GM18499 (cell line): Measurements from ENCODE around the gene IRF9.

Experiments
- ATAC-seq: cut with Tn5 transposase; IDR thresholded peaks from one replicate; pipeline ENCODE4 v1.9.1; 2021; ENCODE audit warnings: moderate number of reproducible peaks; ENCODE audit not compliant: insufficient read depth, unreplicated experiment

IRF9 gene

GRCh38 chr14:24146453-24146977, 14.6 kb upstream of the IRF9 start, which contains the start of gene PSME2:
Gene PSME2, minus strand, starts transcription at chr14:24146610. Its CDS starts 29 bp downstream, at chr14:24146581.
- peak; percentile 47 for ATAC-seq

DNA sequence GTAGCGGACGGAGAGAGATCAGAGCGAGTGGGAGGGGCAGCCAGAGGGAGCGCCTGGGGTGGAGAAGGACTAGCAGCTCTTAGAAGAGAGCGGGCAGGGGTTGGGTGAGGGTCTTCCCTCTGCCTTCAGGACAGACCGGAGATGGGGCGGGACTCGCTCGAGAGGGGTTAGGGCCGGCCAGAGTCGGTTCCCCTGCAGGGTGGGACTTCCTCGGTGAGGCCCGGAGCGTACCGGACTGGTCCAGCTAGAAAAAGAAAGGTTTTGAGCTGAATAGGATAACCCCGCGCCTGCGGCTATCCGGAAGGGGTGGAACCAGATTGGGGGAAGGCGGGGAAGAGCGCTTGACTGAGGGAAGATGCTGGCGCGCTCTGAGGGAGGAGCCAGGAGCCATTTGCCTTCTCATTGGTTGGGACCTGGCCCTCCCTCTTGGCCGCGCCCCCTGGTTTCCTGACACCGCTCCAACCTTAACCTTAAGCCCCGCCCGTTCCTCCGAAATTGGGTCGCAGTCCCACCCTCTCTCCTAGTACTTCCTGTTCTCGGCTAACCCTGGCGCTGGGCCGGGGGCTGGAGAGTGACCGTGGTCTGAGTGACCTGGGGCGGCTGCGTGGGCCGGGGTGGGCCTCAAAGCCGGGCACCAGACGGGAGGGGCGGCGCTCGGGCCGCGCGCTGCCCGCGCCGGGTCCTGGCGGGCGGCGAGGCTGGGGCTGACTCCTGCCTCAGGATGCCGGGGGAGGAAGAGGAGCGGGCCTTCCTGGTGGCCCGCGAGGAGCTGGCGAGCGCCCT, 13.9 kb upstream of the IRF9 start, which contains the start of gene RNF31:
Gene RNF31 (plus strand): TSS at position 521 of the 783 bp plus-strand sequence. CDS start 201 bp downstream, at position 722.
- ATAC-seq, result peak; percentile 70

DNA sequence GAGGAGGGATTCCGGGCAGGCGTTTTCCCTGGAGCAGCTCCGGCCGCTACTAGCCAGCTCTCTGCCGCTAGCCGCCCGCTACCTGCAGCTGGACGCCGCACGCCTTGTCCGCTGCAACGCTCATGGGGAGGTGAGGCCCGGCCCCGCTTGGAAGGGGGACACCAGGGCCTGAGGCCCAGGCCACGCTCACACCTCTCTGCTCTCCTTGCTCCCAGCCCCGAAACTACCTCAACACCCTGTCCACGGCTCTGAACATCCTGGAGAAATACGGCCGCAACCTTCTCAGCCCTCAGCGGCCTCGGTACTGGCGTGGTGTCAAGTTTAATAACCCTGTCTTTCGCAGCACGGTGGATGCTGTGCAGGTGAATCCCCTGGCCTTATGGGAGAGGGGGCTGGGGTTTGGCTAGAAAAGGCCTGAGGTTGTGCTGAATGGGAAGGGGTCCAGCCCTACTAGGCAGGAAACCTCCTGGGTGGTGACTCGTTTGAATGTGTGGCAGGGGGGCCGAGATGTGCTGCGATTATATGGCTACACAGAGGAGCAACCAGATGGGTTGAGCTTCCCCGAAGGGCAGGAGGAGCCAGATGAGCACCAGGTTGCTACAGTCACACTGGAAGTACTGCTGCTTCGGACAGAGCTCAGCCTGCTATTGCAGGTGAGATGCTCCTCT, 13.2 kb upstream of the IRF9 start:
- no peak for ATAC-seq

GRCh38 chr14:24149302-24149969, 11.6 kb upstream of the IRF9 start:
- no peak for ATAC-seq

DNA sequence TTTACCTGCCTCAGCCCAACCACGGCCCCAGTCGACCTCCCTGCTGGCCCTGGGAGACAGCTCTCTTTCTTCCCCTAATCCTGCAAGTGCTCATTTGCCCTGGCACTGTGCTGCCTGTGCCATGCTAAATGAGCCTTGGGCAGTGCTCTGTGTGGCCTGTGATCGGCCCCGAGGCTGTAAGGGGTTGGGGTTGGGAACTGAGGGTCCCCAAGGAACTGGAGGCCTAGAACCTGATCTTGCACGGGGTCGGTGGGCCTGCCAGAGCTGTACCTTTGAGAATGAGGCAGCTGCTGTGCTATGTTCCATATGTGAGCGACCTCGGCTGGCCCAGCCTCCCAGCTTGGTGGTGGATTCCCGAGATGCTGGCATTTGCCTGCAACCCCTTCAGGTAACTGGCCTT, 11.0 kb upstream of the IRF9 start:
- ATAC-seq, result no peak

- ATAC-seq, result no peak
Observed at GRCh38 chr14:24150567-24150966, 10.5 kb upstream of the IRF9 start.

GRCh38 chr14:24150993-24151392, 10.1 kb upstream of the IRF9 start:
- no peak for ATAC-seq

DNA sequence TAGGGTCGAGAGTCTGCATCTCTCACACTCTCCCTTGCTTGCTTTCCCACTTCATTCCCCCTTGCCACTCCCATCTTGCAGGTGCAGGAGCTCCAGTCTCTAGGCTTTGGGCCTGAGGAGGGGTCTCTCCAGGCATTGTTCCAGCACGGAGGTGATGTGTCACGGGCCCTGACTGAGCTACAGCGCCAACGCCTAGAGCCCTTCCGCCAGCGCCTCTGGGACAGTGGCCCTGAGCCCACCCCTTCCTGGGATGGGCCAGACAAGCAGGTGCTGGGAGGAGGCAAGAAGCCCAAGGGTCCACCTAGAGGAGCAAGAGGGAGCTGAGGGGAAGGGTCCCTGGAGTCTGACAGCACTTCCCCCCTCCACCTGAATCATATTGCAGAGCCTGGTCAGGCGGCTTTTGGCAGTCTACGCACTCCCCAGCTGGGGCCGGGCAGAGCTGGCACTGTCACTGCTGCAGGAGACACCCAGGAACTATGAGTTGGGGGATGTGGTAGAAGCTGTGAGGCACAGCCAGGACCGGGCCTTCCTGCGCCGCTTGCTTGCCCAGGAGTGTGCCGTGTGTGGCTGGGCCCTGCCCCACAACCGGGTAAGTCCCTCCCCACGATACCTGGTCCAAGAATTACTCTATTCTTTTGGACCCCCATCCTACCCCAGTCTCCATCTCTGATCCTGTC, 9.5 kb upstream of the IRF9 start:
- ATAC-seq, result no peak

GRCh38 chr14:24155100-24155499, 6.0 kb upstream of the IRF9 start:
- ATAC-seq, result no peak

- ATAC-seq, result no peak
Observed at GRCh38 chr14:24156840-24157239, 4.2 kb upstream of the IRF9 start.

- ATAC-seq, result no peak
Observed at GRCh38 chr14:24157331-24157730, 3.7 kb upstream of the IRF9 start.

- ATAC-seq, result no peak
Observed at GRCh38 chr14:24159777-24160498, 1.1 kb upstream of the IRF9 start.

GRCh38 chr14:24160499-24160849, 591 bp upstream of the IRF9 start:
- ATAC-seq, result no peak

- ATAC-seq, result no peak
Observed at GRCh38 chr14:24162093-24162492, 1.0 kb downstream of the IRF9 start.

DNA sequence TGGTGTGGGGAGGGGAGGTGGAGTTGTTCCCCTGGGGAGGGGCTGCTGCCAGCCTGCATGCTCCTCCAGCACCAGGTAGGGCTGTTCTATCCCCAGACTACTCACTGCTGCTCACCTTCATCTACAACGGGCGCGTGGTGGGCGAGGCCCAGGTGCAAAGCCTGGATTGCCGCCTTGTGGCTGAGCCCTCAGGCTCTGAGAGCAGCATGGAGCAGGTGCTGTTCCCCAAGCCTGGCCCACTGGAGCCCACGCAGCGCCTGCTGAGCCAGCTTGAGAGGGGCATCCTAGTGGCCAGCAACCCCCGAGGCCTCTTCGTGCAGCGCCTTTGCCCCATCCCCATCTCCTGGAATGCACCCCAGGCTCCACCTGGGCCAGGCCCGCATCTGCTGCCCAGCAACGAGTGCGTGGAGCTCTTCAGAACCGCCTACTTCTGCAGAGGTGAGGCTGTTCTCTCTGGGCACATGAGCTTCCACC, 3.5 kb downstream of the IRF9 start:
- no peak for ATAC-seq

DNA sequence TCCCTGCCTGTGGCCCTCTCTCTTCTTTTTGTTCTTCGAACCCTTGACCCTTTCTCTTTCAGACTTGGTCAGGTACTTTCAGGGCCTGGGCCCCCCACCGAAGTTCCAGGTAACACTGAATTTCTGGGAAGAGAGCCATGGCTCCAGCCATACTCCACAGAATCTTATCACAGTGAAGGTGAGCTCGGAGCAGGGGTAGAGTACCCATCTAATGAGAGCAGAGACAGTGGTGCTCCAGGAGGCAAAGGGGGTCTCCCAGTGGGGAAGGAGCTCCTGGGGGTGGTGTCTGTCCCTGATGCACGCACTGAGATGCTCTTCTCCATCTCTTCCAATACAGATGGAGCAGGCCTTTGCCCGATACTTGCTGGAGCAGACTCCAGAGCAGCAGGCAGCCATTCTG, 4.7 kb downstream of the IRF9 start:
- no peak for ATAC-seq

DNA sequence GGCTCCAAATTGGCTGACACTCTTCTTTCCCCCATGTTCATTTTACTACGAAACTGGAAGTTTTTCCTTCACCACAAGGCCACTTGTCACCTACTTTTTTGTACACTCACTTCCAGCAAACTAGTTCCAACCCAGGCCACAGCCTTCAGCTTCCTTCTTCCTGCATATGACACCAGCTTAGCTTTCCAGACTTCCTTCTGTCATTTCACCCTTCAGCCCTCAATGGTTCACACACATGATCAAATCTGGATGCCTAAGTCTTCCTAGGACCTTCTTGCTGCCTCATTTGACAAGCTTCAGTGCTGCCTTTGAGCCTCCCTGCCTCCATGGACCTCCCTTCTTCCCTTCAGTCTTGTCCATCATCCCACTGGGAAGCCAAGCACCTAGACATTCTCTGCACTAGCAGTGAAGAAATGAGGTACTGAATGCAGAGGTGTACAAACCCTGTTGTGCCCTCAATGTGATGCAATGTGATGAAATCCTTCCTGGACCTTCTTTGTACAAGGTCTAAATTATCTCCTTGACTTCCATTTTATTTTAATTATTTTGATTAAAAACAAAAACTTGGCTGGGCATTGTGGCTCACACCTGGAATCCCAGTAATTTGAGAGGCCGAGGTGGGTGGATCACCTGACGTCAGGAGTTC, 6.5 kb downstream of the IRF9 start:
- ATAC-seq, result no peak

DNA sequence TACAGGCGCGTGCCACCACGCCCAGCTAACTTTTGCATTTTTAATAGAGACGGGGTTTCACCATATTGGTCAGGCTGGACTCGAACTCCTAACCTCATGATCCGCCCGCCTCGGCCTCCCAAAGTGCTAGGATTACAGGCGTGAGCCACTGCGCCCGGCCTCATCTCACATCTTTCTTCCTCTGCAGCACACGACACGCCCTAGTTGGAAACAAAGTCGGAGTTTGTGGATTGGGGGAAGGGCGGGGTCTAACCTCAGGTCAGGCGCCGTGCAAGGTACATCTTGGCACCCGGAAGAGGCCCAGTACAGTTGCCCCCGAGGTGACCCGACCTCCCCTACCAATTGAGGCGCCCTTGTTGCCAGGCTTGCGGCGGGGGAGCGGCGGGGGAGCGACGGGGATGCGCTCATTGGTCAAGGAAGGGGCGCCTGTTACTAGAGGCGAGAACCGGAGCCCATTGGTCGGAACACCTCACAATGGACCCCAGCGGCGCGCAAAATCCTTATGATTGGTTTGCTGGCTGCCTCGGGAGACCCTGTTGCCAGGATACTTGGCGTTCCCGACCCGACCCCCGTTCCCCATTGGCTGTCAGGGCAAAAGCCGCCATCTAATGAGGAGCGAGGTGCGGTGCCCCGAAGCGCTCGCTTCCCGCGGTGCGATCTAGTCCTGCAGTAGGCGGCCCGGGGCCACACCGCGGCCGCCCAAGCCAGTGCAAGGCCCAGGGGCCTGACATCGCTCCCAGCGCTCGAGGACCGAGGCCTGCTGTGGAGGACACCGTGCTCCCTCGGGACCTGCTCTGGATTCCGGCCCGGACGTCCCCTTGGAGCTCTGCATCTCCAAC, 10.6 kb downstream of the IRF9 start, which contains the start of gene REC8:
Gene REC8 (plus strand): TSS at position 659 of the 839 bp plus-strand sequence. CDS start 473 bp downstream, outside the sequence.
- ATAC-seq, result peak; percentile 78
